Measurements from ENCODE around the gene GSN. TPM values are rescaled to one million over a fixed set of nuclear protein-coding genes. Genes with fewer than 3 reads are reported as not detected.

Gene GSN
- total and polyA plus RNA-seq, 2 of the 13 experiments (the other 11 are each of a cell fraction or from before 2014, with no cell fraction given), result 294 to 307 TPM

DNA sequence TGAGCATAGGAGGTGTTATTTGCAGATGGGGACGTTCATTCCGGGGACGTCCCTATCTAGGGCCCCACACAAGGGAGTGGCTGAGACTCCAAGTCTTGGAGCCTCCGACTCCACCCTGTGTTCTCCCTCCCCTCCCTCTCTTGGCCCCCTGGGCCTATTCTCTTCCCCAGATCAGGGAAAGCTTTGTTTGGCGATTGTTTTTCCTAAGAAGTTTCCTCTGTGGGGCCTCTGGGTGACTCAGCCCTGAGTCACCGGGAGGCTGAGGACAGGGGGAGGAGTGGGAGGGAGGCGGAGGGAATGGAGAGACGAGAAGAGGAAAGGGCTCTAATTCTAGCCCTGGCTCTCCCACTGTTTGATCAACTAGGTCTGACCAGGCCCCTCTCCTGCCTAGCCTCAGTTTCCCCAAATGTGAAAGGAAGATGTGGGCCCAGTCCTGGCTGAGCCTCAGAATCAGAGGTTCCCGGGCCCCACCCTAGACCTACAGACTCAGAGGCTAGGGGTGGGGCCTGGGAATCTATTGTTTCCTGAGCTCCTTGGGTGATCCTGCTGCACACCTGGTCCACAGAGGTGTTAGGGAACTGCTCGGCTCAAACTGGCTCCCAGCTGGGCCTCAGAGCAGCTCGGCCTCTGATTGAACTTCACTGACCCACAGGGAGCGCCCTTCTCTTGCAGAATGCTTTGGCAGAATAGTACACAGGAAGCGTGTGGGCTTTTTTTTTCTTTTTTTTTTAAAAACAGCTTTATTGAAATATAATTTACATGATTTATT is 19.2 kb downstream of the GSN start (continued):
- no peak for TF ChIP-seq ARNT2 (CRISPR knock-in tag; IDR thresholded peaks at IDR 0.05; ENCODE audit: low read depth)
- no peak for TF ChIP-seq RNF2 (conservative IDR thresholded peaks at IDR 0.05; ENCODE audit: low read depth)
- TF ChIP-seq SATB2 (CRISPR knock-in tag; IDR thresholded peaks at IDR 0.05), result no peak
- TF ChIP-seq SP140L (CRISPR knock-in tag; IDR thresholded peaks at IDR 0.05; ENCODE audit: borderline replicate concordance), result no peak
- TF ChIP-seq ZNF446 (CRISPR knock-in tag; IDR thresholded peaks at IDR 0.05), result no peak
- no peak for TF ChIP-seq ZNF430 (CRISPR knock-in tag; IDR thresholded peaks at IDR 0.05)
- TF ChIP-seq ZNF709 (CRISPR knock-in tag; IDR thresholded peaks at IDR 0.05), result 0 out of 2 replicates have a peak, but pooled peaks have one; percentile 35
- peak; percentile 8 to 53; a peak in 2 of 4 replicates for TF ChIP-seq MAFK (conservative IDR thresholded peaks at IDR 0.05 in 1 of 2, IDR thresholded peaks at IDR 0.05 in 1 of 2; ENCODE audit: low read length in 2 of 2)
- TF ChIP-seq NR2F1 (CRISPR knock-in tag; IDR thresholded peaks at IDR 0.05), result no peak
- no peak for TF ChIP-seq ZNF598 (CRISPR knock-in tag; IDR thresholded peaks at IDR 0.05; ENCODE audit: borderline replicate concordance)
- TF ChIP-seq, protein P1, sequence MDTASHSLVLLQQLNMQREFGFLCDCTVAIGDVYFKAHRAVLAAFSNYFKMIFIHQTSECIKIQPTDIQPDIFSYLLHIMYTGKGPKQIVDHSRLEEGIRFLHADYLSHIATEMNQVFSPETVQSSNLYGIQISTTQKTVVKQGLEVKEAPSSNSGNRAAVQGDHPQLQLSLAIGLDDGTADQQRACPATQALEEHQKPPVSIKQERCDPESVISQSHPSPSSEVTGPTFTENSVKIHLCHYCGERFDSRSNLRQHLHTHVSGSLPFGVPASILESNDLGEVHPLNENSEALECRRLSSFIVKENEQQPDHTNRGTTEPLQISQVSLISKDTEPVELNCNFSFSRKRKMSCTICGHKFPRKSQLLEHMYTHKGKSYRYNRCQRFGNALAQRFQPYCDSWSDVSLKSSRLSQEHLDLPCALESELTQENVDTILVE (CRISPR knock-in tag; IDR thresholded peaks at IDR 0.05), result no peak
- no peak for TF ChIP-seq SRSF9 (IDR thresholded peaks at IDR 0.05; ENCODE audit: borderline replicate concordance, insufficient read depth, low read depth, low read length, poor library complexity, severe bottlenecking)
- no peak for TF ChIP-seq ZNF605 (CRISPR knock-in tag; IDR thresholded peaks at IDR 0.05)
- TF ChIP-seq ZNF136 (CRISPR knock-in tag; IDR thresholded peaks at IDR 0.05; ENCODE audit: low read depth), result no peak
- TF ChIP-seq GPN1 (CRISPR knock-in tag; IDR thresholded peaks at IDR 0.05; ENCODE audit: borderline replicate concordance), result no peak
- no peak for TF ChIP-seq TP53 (CRISPR knock-in tag; conservative IDR thresholded peaks at IDR 0.05)
- no peak for TF ChIP-seq ZSCAN20 (CRISPR knock-in tag; IDR thresholded peaks at IDR 0.05; ENCODE audit: borderline replicate concordance)
- TF ChIP-seq ZNF792 (CRISPR knock-in tag; IDR thresholded peaks at IDR 0.05), result no peak
- peak; percentile 48 for TF ChIP-seq ZFY (CRISPR knock-in tag; IDR thresholded peaks at IDR 0.05)
- TF ChIP-seq ZNF850 (CRISPR knock-in tag; conservative IDR thresholded peaks at IDR 0.05), result no peak
- no peak for TF ChIP-seq ARHGAP35 (CRISPR knock-in tag; IDR thresholded peaks at IDR 0.05; ENCODE audit: borderline replicate concordance)
- no peak for TF ChIP-seq TAF1 (CRISPR knock-in tag; IDR thresholded peaks at IDR 0.05)
- peak; percentile 28; the same call in 1 of the 2 replicates for TF ChIP-seq ZNF878 (CRISPR knock-in tag; IDR thresholded peaks at IDR 0.05)
- peak; percentile 76 for TF ChIP-seq SAP130 (CRISPR knock-in tag; IDR thresholded peaks at IDR 0.05; ENCODE audit: low read depth)
- TF ChIP-seq ATRX (CRISPR knock-in tag; IDR thresholded peaks at IDR 0.05; ENCODE audit: borderline replicate concordance), result no peak
- TF ChIP-seq JUNB (CRISPR knock-in tag; IDR thresholded peaks at IDR 0.05; ENCODE audit: borderline replicate concordance), result peak; percentile 75; the same call in 1 of the 2 replicates
- TF ChIP-seq ISX (CRISPR knock-in tag; conservative IDR thresholded peaks at IDR 0.05), result no peak
- TF ChIP-seq, protein P2, sequence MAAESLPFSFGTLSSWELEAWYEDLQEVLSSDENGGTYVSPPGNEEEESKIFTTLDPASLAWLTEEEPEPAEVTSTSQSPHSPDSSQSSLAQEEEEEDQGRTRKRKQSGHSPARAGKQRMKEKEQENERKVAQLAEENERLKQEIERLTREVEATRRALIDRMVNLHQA (CRISPR knock-in tag; IDR thresholded peaks at IDR 0.05), result no peak
- no peak for TF ChIP-seq RORA (CRISPR knock-in tag; IDR thresholded peaks at IDR 0.05)
- peak; percentile 78 for TF ChIP-seq RXRB (CRISPR knock-in tag; IDR thresholded peaks at IDR 0.05; ENCODE audit: borderline replicate concordance)
- TF ChIP-seq CREM (IDR thresholded peaks at IDR 0.05), result peak; percentile 54; the same call in 1 of the 2 replicates
- no peak for TF ChIP-seq CREM (CRISPR knock-in tag; IDR thresholded peaks at IDR 0.05)
- TF ChIP-seq ZNF484 (CRISPR knock-in tag; IDR thresholded peaks at IDR 0.05; ENCODE audit: borderline replicate concordance, low read depth), result no peak

Measured in HepG2 (cell line).